Stimulated activated CD8-positive, alpha-beta memory T cell treated with anti-CD3 and anti-CD28 coated beads, Interleukin-4, amount 100 ng/mL, for 48 hours (primary cell): Measurements from ENCODE around the gene PARD6A.
A peak's percentile ranks its signal among the peaks of the same experiment; 100 is the strongest.

Source experiments
- DNase-seq: peaks from one replicate; pipeline ENCODE4 v3.0.0-alpha.2; 2020

PARD6A gene

GRCh38 chr16:67660564-67661028, at the start of gene PARD6A:
TSS of gene PARD6A (plus strand) at chr16:67660960. CDS start at chr16:67661039, 79 bp downstream.
- peak; percentile 97 for DNase-seq

GRCh38 chr16:67613808-67614207, 47.0 kb upstream of the PARD6A start:
- peak; percentile 43 for DNase-seq

GRCh38 chr16:67628216-67628615, 32.5 kb upstream of the PARD6A start:
- no peak for DNase-seq

- DNase-seq: no peak
Observed at GRCh38 chr16:67632415-67633172, 28.2 kb upstream of the PARD6A start.

- no peak for DNase-seq
Observed at GRCh38 chr16:67636713-67637112, 24.0 kb upstream of the PARD6A start.

GRCh38 chr16:67637625-67638024, 23.1 kb upstream of the PARD6A start:
- no peak for DNase-seq

GRCh38 chr16:67641779-67642708, 18.7 kb upstream of the PARD6A start:
- no peak for DNase-seq

- no peak for DNase-seq
Observed at GRCh38 chr16:67644038-67644437, 16.7 kb upstream of the PARD6A start.

- no peak for DNase-seq
Observed at GRCh38 chr16:67645397-67646121, 15.2 kb upstream of the PARD6A start.

- no peak for DNase-seq
Observed at GRCh38 chr16:67647111-67647651, 13.6 kb upstream of the PARD6A start.

GRCh38 chr16:67647681-67648080, 13.1 kb upstream of the PARD6A start:
- no peak for DNase-seq

GRCh38 chr16:67648088-67648763, 12.5 kb upstream of the PARD6A start:
- no peak for DNase-seq

GRCh38 chr16:67648764-67649407, 11.9 kb upstream of the PARD6A start:
- DNase-seq: no peak

GRCh38 chr16:67649494-67649931, 11.2 kb upstream of the PARD6A start:
- no peak for DNase-seq

- no peak for DNase-seq
Observed at GRCh38 chr16:67650023-67650422, 10.7 kb upstream of the PARD6A start.

GRCh38 chr16:67651039-67651438, 9.7 kb upstream of the PARD6A start:
- DNase-seq: no peak

GRCh38 chr16:67651847-67652246, 8.9 kb upstream of the PARD6A start:
- DNase-seq: peak; percentile 22

- DNase-seq: no peak
Observed at GRCh38 chr16:67652578-67653127, 8.1 kb upstream of the PARD6A start.

GRCh38 chr16:67653128-67653788, 7.5 kb upstream of the PARD6A start:
- DNase-seq: no peak

- peak; percentile 23 for DNase-seq
Observed at GRCh38 chr16:67653789-67654402, 6.9 kb upstream of the PARD6A start.
